Endometrial microvascular endothelial cells (primary cell): Measurements from ENCODE around the gene ARPP21. TPM values are rescaled to one million over a fixed set of nuclear protein-coding genes. Genes with fewer than 3 reads are reported as not detected.

Experiments
- in situ Hi-C: cut with HindIII; loops from 2 replicates; pipeline ENCODE4 v1.10.0; 2017; ENCODE audit warnings: low sequenced_read_pairs, low pct_unique_long_range_greater_than_20kb; ENCODE audit errors: inconsistent ontology term
- total RNA-seq: library from RNA; depleted of rRNA; stranded (reverse); fragments of >200 nt; gene quantifications from one replicate; pipeline ENCODE4 v1.2.3, GENCODE V29; 2015; ENCODE audit errors: inconsistent ontology term

The ARPP21 gene
- total RNA-seq, 1 donor from 2014 or later: not detected

DNA sequence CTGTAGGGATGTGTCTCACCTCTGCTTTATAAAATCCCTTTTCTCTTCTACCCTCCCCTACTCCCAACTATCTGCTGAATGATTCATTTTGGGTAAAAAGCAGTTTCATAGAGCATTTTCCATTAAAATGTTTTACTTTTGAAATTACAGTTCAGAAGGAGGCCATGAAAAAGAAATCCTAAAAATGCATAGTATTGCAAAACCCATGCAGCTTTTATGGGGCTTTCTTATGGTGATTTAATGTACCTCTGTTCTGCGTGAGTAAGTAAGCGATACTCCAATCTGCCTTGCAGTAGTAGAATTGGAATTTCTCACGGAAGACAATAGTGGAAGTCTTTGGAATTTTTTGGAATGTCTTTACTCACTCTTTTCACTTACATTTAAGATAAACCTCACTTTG, 111.9 kb downstream of the ARPP21 start:
- in situ Hi-C loops: no loop called here

DNA sequence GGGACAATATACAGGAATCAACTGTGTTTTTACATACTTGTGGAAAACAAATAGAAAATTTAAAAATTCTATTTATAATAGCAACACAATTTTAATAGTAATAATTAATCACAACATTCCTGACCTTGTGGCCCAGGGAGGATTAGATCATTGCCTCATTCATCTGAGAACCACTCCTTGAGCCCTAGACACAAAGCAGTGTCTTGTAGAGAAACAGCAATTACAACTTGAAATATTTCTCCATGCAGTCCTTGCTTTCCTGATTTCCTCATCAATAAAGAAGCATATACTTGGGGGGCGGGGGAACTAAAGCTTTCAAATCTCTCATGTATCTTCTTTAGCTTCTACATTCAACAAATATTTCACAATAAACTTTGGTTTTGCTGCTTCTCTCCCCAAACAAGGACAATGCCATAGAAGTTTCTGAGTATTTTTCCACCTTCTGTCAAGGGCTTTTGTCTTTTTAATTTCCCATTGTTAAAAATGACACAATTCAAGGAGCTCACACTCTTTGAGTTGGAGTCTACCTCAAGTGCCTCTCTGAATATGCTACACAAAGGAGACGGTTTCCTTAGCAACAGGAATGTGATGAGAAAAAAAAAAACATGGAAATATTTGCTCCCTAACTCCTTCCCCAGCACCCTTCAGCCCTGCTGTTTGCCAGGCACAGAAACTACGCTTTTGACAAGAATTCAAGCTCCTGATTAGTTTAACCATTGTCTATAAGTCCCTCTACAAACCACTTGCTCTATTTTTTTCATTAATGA, 118.8 kb downstream of the ARPP21 start:
- in situ Hi-C loops: no loop called here

DNA sequence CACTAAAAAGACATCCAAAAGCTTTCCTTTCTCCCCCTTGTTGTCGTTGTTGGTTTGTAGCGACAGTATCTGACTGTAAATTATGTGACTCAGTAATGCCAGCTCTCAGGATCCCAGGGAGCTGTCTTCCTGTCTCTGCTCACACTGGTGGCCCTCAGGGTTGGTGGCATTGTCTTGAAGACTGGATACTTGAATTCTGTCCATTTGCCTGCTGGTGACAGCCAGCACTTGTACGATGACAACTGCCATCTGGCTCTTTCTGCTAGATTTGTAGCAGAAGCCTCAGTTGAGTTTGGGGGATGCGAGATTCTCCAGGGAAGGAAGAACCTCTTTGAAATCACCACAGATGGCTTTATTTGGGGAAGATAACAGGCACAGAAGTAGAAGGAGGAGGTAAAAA, 120.8 kb downstream of the ARPP21 start:
- in situ Hi-C loops: no loop called here

DNA sequence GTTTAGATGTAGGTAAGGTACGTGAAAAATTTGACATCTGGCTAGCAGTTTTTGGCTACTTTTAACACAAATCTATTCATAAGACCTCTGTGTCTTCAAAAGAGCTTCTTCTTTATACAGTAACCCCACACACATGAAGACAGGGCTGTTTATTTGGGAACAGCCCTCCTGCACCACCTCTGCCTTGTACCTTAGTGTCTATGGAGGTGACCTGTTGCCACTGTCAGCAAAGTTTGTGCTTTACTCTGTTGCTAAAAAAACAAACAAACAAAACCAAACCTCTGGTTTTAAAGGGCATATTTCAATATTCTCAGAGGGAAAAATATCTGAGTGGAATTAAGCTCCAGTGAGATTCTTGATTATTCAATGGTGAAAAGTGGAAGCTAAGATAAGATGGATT, 122.0 kb downstream of the ARPP21 start:
- in situ Hi-C loops: no loop called here

DNA sequence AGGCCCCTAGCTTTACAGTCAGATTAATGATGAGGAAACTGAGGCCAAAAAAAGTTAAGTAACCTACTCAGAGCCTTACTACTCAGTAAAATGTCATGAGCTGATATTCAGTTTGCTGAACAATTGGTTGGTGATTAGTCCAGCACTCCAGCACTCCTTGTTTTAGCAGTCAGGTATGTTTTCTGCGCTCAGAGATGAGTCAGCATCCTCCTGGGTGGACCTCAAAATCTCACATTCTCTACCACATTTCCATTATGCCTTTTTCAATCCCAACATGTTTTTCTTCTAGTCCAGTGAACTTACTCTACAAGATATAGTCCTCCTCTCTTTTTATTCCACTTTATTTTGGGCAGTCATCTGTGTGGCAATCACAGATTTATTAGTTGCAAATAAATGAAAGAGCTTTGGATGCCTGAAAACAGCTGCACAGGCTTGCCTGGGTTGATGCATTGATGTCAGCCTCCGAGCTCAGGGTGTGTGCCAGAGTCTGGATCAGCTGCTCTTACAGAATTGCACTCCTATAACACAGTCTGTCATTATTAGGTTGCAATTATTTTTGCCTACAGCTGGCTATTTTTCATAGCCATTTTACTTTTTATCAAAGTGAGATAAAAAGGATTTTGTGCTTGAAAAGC, 133.2 kb downstream of the ARPP21 start:
- in situ Hi-C loops: no loop called here

DNA sequence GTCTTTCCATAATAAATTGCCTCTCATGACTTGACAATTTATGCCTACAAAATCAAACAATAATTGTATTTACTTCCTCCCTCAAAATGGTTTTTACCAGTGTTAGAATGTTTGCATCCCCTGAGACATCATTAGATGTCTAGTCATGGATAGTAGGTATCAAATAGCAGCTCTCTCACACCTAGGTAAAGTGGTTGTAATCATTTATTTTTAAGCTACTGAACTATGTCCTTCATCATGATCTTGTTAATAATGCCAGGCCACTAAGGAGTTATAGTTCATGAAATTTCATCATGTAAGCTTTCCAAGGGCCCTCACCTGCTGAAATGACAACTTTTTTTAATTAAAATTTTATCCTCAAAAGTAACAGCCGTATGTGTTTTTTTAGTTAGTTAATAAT, 134.1 kb downstream of the ARPP21 start:
- in situ Hi-C loops: no loop called here

DNA sequence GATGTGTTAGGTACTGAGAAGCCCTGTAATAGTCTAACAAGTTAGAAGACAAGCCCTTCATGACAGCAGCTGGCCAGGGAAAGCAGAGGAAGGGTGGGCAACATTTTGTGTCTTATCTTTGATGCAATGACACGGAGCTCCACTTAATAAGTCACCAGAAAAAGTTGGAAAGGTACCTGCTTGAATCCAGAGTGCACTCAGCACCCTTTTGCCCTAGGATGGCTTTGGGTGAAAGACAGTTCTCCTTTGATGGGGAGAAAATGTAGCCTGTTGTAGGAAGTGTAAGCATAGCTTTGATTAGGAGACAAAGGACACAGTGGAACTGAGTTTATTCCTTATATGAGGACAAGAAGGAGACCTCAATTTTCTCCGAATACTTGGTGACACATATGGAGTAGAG, 137.0 kb downstream of the ARPP21 start:
- in situ Hi-C loops: no loop called here

DNA sequence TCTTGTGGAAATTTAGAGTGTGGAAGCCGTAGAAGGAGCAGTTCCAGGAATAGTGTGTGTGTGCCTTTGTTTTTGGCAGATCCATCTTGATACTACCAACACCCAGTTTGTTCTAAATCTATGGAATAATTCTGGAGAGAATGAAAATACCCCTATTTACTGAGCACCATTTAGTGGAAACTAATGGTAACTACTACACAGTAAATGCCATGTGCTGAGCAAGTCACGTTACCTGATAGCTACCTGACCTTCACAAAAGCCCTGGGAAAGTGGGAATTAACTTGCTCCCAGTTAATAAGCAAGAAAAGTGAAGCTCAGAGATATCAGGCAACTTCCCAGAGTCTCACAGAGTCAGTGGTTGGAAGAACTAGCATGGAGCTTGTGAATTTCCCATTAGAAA, 137.7 kb downstream of the ARPP21 start:
- in situ Hi-C loops: no loop called here

DNA sequence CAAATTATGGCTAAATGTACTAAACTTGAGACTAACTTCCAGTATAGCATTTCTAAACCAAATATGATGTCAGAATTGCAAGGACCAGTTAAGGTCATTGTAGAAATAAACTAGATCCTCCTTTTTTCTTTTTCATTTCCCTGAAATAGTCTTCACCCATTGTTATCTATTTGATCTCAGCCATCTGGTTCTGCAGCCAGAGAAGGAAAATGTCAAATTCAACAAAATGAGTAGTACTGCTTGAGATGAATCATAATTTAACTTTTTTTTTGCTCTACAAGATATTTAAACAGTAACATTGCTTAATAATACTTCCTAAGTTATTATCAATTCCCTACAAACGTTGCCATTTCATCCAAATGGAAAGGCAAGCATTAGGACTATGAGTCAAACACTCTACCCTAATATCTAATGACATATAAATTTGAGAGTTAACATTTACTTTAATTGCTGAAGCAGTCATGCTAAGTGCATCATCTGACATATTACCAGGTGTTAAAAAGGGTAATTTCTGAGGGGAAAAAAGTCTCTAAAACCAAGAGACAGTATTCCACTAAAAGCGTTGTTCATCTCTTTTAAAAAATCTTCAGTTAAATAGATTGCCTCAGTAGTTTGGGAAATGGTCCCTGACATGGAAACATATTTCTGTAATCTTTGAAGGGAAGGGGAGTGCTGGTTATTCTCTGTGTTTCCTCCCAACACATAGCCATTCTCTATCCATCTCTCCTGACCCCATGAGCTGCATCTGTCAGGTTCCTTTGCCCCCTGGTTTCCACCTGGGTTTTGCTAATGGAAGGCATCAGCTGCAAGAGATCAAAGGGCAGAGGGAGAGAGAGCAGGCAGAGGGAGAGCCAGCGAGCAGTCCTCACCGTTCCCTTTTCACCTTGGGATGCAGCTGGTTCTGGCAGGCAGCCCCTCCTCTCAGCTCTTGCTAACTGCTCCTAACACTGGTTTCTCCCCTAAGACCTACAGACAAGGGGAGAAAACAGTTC, 138.5 kb downstream of the ARPP21 start:
- in situ Hi-C loops: no loop called here

DNA sequence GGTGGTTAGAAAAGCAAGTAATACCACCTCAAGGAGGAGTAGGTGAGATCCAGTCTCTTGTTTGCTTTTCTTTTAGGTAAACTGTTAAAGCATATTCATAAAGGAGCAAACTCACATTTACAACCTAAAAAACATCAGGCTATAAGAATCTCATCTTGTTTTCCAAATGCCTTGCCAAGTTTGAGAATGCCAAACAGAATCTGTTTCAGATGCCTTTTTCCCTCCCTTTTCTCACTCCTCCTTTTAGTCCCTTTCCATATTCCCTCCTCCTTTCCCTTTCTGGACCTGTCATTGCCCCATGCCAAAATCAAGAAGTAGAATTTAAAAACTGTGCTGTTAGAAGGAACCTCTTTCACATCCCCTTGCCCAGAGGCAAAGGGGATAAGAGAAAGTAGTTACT, 140.3 kb downstream of the ARPP21 start:
- in situ Hi-C loops: no loop called here

DNA sequence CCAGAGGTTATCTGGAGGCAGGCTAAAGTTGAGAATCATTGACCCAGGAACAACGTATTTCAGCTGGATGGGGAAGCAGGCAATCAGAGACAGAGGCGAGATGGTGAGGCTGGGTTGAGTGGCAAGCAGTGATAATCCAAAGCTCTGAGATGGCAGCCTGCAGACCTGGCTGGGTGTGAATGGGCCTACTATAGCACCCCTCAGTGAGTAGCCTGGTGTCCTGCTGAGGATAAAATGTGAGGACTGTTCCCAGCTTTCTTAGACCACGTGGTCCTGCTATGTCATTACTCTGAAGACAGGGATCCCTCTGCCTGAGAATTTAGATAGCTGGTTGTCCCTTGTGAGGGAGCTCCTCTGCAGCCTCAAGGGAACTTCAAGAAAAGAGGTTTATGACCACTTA, 141.5 kb downstream of the ARPP21 start:
- in situ Hi-C loops: no loop called here

DNA sequence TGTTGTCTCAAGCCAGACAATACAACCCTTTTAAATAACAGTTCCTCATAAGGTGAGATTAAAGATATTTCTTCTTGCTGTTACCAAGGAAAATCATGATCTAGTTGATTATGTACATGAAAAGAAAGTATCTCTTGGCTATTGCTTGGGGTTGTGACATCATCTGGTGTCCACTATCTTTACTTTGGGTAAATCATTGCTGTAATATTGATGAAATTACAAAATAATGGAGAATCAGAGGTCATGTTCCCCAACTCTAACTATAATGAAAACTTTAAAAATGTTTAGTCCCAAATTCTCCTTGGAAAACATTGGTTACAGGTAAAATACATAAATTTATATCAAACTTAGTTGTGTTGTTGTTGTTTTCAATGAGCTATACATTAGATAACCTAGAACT, 142.2 kb downstream of the ARPP21 start:
- in situ Hi-C loops: no loop called here

DNA sequence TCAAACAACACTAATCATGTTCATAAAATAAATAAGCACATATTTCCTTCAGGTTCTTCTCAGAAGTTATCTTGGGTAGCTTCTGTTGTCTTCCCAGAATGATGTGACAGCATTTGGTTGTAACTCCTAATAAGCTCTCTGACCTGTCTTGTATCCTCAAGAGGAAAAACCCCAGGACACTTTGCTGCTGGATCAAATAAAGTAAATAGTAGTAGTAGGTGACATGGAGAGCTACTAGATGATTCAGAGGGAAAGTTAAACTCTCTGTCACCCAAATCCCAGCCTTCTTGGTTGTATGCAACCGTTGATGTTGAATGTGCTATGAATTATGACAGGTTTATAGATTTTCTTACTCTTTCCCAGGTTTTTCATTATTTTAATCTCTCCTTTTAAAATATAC, 143.0 kb downstream of the ARPP21 start:
- in situ Hi-C loops: no loop called here

DNA sequence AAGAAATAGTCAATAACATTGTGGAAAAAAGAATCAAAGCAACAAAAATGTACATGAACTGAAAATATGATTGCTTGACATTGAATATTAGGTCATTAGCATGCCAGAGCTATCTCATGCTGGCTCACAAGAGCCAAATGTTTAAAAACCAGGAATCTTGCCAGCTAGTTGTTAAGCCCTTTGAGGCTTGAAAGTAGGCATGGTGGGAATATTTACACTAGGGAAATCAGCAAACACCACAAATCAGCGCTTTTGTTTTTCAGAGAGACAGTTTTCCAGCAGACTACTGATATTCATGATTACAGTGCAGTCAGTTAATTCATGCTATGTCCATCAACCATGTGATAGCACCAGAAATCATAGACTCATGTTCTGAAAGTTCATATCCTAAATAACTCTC, 144.8 kb downstream of the ARPP21 start:
- in situ Hi-C loops: no loop called here

DNA sequence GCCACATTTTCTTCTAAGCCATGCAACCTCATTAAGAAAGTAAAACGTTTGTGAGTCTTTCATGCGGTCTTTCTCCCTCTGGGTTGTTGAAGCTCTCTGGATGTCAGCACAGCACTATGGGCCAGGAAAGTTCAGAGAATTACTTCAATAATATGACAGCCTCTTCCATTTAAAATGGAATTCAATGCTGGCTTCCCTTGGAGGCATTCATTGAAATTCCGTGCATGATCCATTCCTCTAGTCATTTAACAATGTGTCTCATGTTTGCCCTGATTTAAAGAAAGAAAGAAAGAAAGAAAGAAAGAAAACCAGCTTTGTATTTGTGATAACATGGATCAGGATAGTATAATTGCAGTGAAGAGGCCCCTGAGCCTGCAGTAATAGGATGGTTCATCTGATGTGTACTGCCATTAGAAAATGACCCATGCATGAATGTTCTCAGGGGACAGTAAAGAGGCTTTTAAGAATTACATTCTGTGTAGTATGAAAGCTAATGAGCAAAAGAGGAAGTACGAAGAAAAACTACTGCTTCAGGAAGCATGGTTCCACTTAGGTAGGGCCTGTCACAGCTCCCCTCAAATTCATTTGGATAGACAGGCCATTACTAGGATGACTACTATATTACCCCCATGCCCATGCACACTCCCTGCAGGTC, 146.0 kb downstream of the ARPP21 start:
- in situ Hi-C loops: no loop called here

DNA sequence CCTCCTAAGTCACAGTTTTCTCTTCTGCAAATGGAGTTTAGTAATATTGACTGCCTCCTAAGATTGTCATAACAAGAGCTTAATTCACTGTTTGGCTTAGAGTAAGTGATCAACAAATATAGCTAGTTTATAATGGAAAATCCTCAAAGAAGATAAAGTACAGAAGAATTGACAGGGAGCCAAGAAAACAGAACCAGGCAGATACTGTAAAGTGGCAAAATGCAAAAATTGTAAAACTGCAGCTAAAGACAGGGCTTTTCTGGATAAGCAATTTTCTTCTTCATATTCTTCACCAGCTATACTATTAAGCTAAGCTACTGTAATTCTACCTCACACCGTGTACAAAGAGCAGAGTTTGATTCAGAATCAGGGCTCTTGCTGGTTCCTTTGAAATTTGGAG, 148.6 kb downstream of the ARPP21 start:
- in situ Hi-C loops: no loop called here

DNA sequence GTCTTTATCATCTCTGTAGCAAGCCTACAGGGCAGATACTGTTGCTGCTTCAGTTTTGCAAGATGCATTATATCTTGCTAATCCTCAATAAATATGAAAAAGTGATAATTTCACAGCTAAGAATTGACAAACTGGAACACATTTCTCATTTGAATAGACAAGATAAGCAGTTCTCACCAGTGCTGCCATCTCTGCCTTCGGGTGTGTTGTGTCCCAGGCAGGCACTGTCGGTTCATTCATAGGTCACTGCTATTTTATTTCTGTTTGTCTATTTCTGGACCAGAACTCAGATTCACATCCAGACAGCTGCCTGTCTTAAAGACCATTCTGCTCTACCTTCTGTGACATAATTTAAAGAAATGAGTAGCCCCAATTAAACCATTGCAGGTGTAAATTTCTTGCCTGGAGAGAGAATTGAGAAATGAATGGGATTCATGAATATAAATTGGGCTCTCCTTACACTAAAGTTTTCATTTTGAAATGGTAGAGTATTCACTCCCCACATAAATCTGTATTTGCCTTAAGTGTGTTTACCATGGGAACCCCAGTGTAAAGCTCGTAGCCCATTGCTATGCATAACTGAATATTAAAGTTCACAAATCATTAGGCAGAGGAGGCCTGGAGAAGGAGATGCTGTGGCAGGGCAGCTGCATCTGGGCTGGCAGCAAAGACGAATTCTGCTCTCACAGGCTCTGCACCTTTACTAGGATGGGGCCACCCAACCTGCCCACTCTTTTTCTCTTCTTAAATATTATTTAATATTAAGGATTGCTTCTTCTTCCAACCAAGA, 149.9 kb downstream of the ARPP21 start:
- in situ Hi-C loops: no loop called here

DNA sequence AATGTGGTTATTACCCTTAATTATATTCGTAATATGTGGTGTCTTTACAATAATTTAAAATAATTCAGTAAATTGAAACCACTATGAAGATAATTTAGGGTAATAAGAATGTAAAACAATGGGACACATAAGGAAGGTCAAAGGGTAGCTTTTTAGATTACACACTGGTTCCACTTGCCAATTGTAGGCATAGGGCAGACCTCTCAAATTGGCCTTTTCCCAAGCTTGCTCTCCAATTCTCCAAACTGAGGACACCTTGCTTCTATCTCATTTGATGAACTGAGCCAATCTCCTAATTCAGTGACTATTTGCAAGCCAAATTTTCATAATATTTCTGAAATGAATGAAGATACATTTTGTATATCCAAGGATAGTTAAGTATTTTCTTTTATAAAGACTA, 151.4 kb downstream of the ARPP21 start:
- in situ Hi-C loops: no loop called here
